Forelimb muscle (tissue), 1 donor: ENCODE results near the gene ERBB2. TPM values are rescaled to one million over a fixed set of nuclear protein-coding genes. Genes with fewer than 3 reads are reported as not detected.
"Not testable (repeated sequence)": the region's sequence is repeated elsewhere in the genome, so short reads cannot be mapped to it uniquely, and the experiment has no call there.

Experiments
- DNase-seq: peaks from one replicate; pipeline ENCODE4 v3.0.0-alpha.2; 2013; ENCODE audit warnings: low read depth
- polyA plus RNA-seq: library from polyadenylated mRNA; unstranded; fragments of 120-200 nt; gene quantifications from one replicate; pipeline ENCODE4 v1.2.1, GENCODE V29; 2013; ENCODE audit not compliant: insufficient read length

ERBB2 gene
- polyA plus RNA-seq, 1 donor, result 121 TPM

DNA sequence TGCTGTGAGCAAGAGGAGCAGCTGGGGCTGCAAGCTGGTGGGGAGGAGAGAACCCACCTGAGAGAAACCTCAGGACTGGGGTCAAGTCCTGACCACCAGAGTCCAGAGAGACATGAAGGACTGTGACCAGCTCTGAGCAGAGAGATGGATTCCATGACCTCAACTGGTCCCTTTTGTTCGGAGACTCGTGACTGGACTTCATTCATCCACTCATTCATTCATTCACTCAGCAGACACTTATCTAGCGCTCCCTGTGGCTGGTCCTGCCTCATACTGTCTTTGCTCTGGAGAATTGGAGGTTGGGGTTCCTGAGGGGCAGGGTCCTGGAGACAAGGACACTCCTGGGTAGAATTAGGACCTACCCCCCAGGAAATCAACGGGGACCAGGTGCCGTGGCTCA lies 4.0 kb downstream of the ERBB2 start:
- no peak for DNase-seq

DNA sequence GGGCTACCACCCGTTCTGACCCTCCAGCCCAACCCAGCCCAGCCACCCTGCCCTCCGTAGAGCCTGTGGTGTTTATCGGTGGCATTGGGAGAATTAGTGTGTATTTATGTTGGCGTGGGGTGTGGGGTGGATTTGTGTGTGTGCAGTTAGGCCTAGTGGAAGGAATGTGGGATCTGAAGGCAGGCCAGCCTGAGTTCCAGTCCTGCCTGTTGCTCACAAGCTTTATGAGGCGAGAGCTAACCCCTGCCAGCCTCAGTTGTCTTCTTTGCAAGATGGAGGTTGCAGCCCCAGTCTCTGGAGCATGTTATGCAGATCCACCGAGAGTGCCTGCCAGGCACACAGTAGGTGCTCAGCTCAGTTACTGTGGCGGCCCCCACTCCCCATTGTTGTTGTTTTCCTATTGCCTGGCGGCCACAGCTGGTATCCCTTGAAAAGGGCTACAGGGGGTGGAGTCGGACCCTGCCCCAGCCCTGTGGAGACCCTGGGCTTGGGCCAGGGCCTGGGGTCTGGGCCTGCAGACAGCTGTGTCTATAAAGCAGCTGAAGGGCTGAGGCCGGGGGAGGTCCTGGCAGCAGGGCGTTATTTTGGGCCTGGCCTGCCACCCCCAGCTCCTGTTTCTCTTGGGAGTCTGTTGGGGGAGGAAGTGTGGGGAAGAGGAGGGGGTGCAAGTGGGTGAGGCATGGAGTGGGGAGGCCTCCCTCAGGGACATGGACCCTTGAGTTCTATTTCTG lies 5.1 kb downstream of the ERBB2 start:
- no peak for DNase-seq

DNA sequence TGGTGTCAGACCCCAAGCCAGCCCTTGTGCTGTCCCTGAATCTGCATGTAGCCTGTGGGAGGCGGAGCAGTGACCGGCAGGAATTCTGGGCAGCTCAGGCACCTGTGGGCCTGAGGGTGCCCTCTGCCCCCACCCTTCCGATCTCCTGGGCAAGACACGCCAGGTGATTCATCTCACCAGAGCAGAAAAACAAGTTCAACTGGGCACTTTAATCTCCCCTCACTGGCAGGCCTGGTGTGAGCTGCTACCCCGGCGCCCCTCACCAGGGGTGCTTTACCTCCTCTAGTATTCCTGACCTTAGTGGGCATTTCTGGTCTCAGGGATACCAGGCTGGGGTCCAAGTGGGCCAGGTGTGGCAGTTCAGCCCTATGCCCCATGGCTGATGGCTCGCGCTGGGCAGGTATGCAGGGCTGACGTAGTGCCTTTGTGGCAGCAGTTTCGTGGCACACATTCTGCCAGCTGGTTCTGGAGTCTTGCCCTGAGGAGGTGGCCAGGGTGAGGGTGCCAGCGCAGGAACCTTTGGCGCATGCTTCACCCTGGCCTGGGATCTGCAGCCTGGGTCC lies 6.0 kb downstream of the ERBB2 start:
- DNase-seq, result no peak

DNA sequence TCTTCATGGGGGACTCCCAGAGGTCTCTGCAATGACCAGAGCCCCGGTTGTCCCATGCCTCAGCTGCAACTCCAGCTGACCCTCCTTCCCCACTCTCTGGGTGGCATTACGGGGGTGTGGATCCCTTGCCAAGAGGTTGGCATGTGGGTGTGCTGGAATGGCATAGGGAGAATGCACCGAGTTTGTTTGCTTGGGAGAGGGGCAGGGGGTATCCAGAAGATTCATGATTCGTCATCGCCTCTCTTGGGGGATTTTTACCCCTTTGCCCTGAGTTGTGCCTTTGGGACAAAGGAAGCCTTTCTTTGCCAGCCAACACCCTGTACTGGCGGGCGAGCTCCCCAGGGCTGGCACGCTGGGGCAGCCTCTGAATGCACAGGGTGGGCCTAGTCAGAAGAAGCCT lies 6.5 kb downstream of the ERBB2 start:
- DNase-seq, result no peak

DNA sequence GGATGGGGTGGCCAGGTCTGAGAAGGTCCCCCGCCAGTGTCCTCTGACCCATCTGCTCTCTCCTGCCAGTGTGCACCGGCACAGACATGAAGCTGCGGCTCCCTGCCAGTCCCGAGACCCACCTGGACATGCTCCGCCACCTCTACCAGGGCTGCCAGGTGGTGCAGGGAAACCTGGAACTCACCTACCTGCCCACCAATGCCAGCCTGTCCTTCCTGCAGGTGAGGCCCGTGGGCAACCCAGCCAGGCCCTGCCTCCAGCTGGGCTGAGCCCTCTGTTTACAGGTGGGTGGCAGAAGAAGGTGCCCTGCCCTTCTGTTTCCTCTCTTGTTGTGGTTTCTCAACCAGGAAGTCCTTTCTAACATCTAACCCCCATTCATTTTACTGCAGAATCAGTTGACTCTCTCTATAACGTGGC lies 7.1 kb downstream of the ERBB2 start:
- no peak for DNase-seq

DNA sequence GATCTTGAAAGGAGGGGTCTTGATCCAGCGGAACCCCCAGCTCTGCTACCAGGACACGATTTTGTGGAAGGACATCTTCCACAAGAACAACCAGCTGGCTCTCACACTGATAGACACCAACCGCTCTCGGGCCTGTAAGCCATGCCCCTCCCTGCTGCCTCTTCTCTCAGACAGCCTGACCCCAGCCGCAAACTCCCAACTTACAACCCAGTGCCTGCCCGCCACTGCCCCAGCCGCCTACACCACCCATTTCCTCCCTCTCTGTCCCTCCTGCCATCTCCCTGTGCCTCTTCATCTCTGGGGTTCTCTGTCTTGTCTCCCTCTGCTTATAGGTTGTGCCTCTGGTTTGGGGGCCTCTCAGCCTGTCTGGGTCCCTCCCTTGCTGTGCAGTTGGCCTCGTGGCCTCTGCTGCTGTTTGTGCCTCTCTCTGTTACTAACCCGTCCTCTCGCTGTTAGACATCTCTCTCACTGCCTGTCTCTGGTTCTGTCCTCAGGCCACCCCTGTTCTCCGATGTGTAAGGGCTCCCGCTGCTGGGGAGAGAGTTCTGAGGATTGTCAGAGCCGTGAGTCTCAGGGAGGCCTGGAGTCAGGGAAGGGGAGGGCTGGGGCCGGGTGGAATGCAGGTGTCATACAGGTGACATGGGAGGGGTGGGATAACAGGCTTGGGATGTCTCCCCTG lies 9.6 kb downstream of the ERBB2 start:
- DNase-seq, result no peak

DNA sequence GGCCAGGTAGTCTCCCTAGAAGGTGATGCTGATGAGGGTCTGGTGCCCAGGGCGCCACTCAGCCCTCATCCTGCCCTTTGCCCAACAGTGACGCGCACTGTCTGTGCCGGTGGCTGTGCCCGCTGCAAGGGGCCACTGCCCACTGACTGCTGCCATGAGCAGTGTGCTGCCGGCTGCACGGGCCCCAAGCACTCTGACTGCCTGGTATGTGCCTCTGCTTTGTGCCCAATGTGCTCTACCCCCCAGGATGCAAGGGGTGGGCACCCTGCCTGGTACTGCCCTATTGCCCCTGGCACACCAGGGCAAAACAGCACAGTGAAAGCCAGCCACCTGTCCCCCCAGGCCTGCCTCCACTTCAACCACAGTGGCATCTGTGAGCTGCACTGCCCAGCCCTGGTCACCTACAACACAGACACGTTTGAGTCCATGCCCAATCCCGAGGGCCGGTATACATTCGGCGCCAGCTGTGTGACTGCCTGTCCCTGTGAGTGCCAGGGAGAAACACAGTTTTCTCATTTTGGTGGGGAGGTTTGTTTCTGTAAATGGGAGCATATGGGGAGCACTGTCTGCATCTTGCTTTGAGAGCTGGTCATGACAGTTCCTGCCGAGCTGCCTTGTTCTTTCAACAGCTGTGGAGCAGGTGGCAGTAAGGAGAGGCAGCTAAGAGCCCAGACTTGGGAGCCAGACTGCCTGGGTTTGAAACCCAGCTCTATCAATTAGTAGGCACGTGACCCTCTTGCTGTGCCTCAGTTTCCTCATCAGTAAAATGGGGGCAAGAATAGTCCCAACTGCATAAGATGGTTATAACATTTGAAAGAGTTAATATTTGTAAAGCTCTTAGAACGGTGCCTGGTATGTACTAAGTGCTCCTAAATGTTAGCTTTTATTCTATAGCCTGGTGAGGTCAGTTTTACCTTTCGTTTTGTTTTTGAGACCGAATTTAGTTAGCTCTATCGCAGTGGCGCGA lies 10.4 kb downstream of the ERBB2 start:
- DNase-seq, result no peak

DNA sequence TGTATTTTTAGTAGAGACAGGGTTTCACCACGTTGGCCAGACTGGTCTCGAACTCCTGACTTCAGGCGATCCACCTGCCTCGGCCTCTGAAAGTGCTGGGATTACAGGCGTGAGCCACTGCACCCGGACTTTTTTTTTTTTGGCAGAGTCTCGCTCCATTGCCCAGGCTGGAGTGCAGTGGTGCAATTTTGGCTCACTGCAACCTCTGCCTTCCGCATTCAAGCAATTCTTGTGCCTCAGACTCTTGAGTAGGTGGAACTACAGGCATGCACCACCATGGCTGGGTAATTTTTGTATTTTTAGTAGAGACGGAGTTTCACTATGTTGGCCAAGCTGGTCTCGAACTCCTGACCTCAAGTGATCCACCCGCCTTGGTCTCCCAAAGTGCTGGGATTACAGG lies 11.2 kb downstream of the ERBB2 start:
- DNase-seq, result not testable (repeated sequence)

DNA sequence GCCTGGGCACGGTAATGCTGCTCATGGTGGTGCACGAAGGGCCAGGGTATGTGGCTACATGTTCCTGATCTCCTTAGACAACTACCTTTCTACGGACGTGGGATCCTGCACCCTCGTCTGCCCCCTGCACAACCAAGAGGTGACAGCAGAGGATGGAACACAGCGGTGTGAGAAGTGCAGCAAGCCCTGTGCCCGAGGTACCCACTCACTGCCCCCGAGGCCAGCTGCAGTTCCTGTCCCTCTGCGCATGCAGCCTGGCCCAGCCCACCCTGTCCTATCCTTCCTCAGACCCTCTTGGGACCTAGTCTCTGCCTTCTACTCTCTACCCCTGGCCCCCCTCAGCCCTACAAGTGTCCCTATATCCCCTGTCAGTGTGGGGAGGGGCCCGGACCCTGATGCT lies 12.0 kb downstream of the ERBB2 start:
- no peak for DNase-seq

DNA sequence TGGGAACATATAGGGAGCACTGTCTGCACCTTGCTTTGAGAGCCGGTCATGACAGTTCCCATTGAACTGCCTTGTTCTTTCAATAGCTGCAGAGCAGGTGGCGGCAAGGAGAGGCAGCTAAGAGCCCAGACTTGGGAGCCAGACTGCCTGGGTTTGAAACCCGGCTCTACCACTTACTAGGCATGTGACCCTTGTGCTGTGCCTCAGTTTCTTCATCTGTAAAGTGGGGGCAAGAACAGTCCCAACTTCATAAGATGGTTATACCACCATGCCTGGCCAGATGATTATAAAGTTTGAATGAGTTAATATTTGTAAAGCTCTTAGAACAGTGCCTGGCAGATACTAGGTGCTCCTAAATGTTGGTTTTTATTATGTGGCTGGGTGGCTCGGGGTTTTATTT lies 14.4 kb downstream of the ERBB2 start:
- no peak for DNase-seq

DNA sequence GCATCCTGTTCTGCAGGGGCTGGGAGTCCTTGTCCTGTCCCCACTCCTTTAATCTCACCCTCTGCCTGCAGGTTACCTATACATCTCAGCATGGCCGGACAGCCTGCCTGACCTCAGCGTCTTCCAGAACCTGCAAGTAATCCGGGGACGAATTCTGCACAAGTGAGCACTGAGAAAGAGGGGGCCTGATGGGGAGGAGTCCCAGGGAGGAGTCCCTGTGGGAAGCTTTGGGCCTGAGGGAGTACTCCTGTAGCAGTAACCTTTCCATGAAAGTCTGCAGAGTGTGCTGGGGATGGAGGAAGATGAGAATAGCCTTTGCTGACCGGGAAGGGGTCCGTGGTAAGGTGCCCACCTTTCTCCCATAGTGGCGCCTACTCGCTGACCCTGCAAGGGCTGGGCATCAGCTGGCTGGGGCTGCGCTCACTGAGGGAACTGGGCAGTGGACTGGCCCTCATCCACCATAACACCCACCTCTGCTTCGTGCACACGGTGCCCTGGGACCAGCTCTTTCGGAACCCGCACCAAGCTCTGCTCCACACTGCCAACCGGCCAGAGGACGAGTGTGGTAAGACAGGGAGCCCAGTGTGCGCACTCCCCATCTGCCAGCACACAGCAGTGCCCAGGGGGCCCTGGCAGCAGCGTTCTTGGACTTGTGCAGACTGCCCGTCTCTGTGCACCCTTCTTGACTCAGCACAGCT lies 15.7 kb downstream of the ERBB2 start:
- no peak for DNase-seq

DNA sequence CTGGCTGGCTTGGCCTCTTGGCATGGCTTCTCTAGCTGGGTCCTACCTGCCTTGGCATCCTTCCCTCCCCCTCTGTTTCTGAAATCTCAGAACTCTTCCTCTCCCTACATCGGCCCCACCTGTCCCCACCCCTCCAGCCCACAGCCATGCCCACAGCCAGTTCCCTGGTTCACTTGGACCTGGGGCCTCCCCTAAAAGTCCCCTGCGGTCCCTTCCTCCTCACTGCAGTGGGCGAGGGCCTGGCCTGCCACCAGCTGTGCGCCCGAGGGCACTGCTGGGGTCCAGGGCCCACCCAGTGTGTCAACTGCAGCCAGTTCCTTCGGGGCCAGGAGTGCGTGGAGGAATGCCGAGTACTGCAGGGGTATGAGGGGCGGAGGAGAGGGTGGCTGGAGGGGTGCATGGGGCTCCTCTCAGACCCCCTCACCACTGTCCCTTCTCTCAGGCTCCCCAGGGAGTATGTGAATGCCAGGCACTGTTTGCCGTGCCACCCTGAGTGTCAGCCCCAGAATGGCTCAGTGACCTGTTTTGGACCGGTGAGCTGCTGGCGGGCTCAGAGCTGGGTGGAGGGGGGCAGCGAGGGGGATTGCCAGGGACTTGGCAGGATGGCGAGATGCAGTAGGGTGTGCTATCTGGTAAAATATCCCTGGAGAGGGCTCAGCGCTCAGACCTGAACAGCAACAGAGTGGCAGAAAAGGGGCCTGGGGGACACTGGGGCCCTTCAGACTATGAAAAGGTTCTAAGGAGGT lies 16.4 kb downstream of the ERBB2 start:
- DNase-seq, result no peak

DNA sequence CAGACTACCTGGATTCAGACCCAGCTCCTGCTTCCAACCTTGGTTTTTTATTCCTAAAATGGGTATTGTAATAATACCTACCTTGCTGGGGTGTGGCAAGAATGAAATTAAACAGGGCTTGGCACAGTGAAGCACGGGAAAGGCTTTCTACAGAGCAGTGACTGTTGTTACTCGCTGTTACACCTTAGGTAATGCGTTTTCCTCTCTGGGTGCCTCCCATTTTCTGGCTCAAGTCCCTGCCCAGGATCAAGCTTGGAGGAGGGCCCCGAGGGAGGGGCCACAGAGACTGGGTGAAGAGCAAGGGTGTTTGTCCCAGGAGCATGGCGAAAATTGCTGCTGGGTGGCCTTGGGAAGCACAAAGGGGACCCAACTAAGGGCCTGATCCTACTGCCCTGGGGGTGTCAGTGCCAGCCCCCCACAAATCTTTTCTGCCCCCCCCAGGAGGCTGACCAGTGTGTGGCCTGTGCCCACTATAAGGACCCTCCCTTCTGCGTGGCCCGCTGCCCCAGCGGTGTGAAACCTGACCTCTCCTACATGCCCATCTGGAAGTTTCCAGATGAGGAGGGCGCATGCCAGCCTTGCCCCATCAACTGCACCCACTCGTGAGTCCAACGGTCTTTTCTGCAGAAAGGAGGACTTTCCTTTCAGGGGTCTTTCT lies 17.1 kb downstream of the ERBB2 start:
- DNase-seq, result no peak

DNA sequence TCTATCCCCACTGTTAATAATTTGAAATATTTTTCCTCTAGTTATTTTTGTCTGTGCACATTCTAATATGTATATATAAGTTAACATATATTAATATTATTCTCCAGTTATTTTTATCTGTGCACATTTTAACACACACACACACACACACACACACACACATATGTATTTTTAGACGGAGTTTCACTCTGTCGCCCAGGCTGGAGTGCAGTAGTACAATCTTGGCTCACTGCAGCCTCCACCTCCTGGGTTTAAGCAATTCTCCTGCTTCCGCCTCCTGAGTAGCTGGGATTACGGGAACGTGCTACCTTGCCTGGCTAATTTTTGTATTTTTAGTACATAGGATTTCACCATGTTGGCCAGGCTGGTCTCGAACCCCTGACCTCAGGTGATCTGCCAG lies 17.8 kb downstream of the ERBB2 start:
- DNase-seq, result no peak

DNA sequence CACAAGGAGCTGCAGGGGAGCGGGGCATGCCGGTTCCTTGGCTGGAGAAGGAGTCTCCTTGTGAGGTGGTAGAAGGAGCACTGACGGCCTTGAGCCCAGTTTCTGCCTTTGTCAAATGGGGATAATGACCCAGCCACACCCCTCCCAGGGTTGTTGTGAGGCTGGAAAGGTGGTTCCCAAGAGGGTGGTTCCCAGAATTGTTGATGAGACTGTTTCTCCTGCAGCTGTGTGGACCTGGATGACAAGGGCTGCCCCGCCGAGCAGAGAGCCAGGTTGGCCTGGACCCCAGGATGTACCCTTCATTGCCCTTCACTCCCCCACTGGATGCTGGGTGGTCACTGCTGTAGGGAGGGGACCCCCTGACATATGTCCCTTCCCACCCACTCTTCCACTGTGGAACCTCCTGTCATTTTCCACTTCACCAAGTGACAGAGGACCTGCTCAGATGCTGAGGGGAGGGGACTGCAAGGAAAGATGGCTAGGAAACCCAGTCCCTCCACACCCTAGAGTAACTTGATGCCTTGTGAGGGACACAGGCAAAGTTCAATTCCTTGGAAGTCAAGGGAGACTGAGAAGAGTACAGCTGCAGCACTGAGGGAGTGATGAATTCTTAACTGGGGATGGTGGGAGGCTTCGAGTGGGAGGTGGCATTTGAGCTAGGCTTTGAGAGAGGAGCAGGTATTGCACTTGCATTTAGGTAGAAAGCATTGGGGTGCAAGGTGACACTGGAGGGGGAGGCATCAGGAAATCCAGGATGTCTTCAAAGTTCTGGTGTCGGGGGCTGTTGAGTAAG lies 19.9 kb downstream of the ERBB2 start:
- DNase-seq, result no peak

DNA sequence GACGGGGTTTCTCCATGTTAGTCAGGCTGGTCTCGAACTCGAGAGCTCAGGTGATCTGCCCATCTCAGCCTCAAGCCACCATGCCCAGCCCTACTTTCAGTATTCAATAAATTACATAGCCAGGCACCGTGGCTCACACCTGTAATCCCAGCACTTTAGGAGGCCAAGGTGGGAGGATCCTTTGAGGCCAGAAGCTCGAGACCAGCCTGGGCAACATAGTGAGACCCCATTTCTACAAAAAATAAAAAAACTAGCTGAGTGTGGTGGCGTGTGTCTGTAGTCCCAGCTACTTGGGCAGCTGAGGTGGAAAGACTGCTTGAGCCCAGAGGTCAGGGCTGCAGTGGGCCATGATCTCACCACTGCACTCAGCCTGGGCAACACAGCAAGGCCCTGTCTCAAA lies 22.2 kb downstream of the ERBB2 start:
- DNase-seq, result no peak

DNA sequence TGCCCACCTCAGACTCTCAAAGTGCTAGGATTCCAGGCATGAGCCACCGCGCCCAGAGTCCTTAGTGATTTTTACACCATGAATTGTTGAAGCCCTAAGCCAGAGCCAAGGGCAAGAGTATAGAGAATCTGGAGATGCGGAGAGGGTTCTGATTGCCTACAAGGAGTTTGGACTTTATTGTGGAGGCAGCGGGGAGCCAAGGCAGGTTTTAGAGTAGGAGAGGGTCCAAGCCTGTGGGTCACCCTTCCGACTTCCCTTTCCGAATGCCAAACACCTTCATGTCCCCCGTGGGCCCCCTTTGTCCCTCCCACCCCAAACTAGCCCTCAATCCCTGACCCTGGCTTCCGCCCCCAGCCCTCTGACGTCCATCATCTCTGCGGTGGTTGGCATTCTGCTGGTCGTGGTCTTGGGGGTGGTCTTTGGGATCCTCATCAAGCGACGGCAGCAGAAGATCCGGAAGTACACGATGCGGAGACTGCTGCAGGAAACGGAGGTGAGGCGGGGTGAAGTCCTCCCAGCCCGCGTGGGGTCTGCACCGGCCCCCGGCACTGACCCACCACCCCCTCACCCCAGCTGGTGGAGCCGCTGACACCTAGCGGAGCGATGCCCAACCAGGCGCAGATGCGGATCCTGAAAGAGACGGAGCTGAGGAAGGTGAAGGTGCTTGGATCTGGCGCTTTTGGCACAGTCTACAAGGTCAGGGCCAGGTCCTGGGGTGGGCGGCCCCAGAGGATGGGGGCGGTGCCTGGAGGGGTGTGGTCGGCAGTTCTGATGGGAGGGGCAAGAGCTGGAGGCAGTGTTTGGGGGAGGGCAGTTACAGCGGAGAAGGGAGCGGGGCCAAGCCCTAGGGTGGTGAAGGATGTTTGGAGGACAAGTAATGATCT lies 23.3 kb downstream of the ERBB2 start:
- DNase-seq, result no peak

DNA sequence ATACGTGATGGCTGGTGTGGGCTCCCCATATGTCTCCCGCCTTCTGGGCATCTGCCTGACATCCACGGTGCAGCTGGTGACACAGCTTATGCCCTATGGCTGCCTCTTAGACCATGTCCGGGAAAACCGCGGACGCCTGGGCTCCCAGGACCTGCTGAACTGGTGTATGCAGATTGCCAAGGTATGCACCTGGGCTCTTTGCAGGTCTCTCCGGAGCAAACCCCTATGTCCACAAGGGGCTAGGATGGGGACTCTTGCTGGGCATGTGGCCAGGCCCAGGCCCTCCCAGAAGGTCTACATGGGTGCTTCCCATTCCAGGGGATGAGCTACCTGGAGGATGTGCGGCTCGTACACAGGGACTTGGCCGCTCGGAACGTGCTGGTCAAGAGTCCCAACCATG lies 24.9 kb downstream of the ERBB2 start:
- no peak for DNase-seq
